Mesenchymal stem cell (in vitro differentiated cells and primary cell): ENCODE results near the gene OR2T2.
"Not testable (repeated sequence)": the region's sequence is repeated elsewhere in the genome, so short reads cannot be mapped to it uniquely, and the experiment has no call there.

Experiments used
- DNase-seq: peaks from one replicate; pipeline ENCODE4 v3.0.0-alpha.2; 2013
- H2AFZ ChIP-seq: one replicate; pipeline ENCODE4 v1.6.1; 2013; ENCODE audit warnings: low read depth, mild to moderate bottlenecking, control low read depth, inconsistent platforms, low read length, moderate library complexity
- H2AK5ac ChIP-seq: 2 replicates; pipeline ENCODE4 v1.6.1; 2013; ENCODE audit warnings: low read length, moderate library complexity, mild to moderate bottlenecking, inconsistent platforms; ENCODE audit not compliant: severe bottlenecking
- H2BK120ac ChIP-seq: one replicate; pipeline ENCODE4 v1.6.1; 2013; ENCODE audit warnings: low read depth, mild to moderate bottlenecking, inconsistent platforms, low read length, moderate library complexity
- H2BK12ac ChIP-seq, 2 experiments: one replicate each; pipeline ENCODE4 v1.6.1; 2013; ENCODE audit warnings: inconsistent platforms in 2 of 2, low read length in 2 of 2, mild to moderate bottlenecking in 2 of 2, moderate library complexity in 2 of 2, control low read depth in 1 of 2
- H2BK15ac ChIP-seq: one replicate; pipeline ENCODE4 v1.6.1; 2013; ENCODE audit warnings: mild to moderate bottlenecking, low read depth, inconsistent platforms; ENCODE audit not compliant: poor library complexity, severe bottlenecking
- H2BK5ac ChIP-seq: 2 replicates; pipeline ENCODE4 v1.6.1; 2013; ENCODE audit warnings: low read depth, mild to moderate bottlenecking, low read length, control low read depth, inconsistent platforms; ENCODE audit not compliant: poor library complexity, severe bottlenecking
- H3K14ac ChIP-seq, 2 experiments: one replicate each; pipeline ENCODE4 v1.6.1; 2013; ENCODE audit warnings: inconsistent platforms in 2 of 2, low read length in 2 of 2, control low read depth in 1 of 2, mild to moderate bottlenecking in 1 of 2, moderate library complexity in 1 of 2
- H3K18ac ChIP-seq, 2 experiments: one replicate each; pipeline ENCODE4 v1.6.1; 2013; ENCODE audit warnings: inconsistent platforms in 2 of 2, low read length in 2 of 2, control low read depth in 1 of 2, low read depth in 1 of 2, mild to moderate bottlenecking in 1 of 2
- H3K23ac ChIP-seq, 2 experiments: one replicate each; pipeline ENCODE4 v1.6.1; 2013; ENCODE audit warnings: inconsistent platforms in 2 of 2, low read length in 2 of 2, mild to moderate bottlenecking in 2 of 2, moderate library complexity in 2 of 2, control low read depth in 1 of 2
- H3K27ac ChIP-seq: 2 replicates; pipeline ENCODE4 v1.5.1; 2013; ENCODE audit warnings: mild to moderate bottlenecking, moderate library complexity, low read length, control low read depth, inconsistent platforms; ENCODE audit not compliant: poor library complexity, severe bottlenecking
- H3K27me3 ChIP-seq, 2 experiments: 2 replicates each; pipeline versions ENCODE4 v1.6.1 to v1.7.0; 2013; ENCODE audit warnings: low read length in 2 of 2, mild to moderate bottlenecking in 2 of 2, moderate library complexity in 2 of 2, control low read depth in 1 of 2, inconsistent platforms in 1 of 2; ENCODE audit not compliant: control insufficient read depth in 1 of 2, insufficient read depth in 1 of 2
- H3K36me3 ChIP-seq, 2 experiments: 2 replicates each; pipeline versions ENCODE4 v1.6.1 to v1.7.0; 2013; ENCODE audit warnings: low read length in 2 of 2, control low read depth in 1 of 2, inconsistent platforms in 1 of 2, low read depth in 1 of 2, mild to moderate bottlenecking in 1 of 2; ENCODE audit not compliant: insufficient read depth in 2 of 2, control insufficient read depth in 1 of 2
- H3K4ac ChIP-seq, 2 experiments: one replicate each; pipeline ENCODE4 v1.6.1; 2013; ENCODE audit warnings: inconsistent platforms in 2 of 2, low read length in 2 of 2, mild to moderate bottlenecking in 2 of 2, moderate library complexity in 2 of 2, control low read depth in 1 of 2, low read depth in 1 of 2
- H3K4me1 ChIP-seq: 2 replicates; pipeline ENCODE4 v1.6.1; 2013; ENCODE audit warnings: low read depth, low read length, control low read depth; ENCODE audit not compliant: control insufficient read depth, insufficient read depth
- H3K4me2 ChIP-seq: 2 replicates; pipeline ENCODE4 v1.6.1; 2013; ENCODE audit warnings: low read length, mild to moderate bottlenecking, inconsistent platforms; ENCODE audit not compliant: poor library complexity, severe bottlenecking
- H3K4me3 ChIP-seq, 2 experiments: 2 replicates each; pipeline versions ENCODE4 v1.5.1 to v1.7.0; 2013; ENCODE audit warnings: low read length in 2 of 2, mild to moderate bottlenecking in 2 of 2, control low read depth in 1 of 2, low read depth in 1 of 2; ENCODE audit not compliant: insufficient read depth in 1 of 2
- H3K79me1 ChIP-seq: replicated peaks from 2 replicates; pipeline ENCODE4 v1.6.1; 2013; ENCODE audit warnings: mild to moderate bottlenecking, control low read depth, low read length, inconsistent platforms; ENCODE audit not compliant: poor library complexity, severe bottlenecking
- H3K9ac ChIP-seq: 2 replicates; pipeline ENCODE4 v1.7.0; 2013; ENCODE audit warnings: mild to moderate bottlenecking, low read length, moderate library complexity
- H3K9me3 ChIP-seq: 2 replicates; pipeline ENCODE4 v1.7.0; 2013; ENCODE audit warnings: mild to moderate bottlenecking, low read length; ENCODE audit not compliant: control insufficient read depth
- H4K8ac ChIP-seq: one replicate; pipeline ENCODE4 v1.6.1; 2013; ENCODE audit warnings: inconsistent platforms, mild to moderate bottlenecking, low read length, moderate library complexity
- H4K91ac ChIP-seq: one replicate; pipeline ENCODE4 v1.6.1; 2013; ENCODE audit warnings: mild to moderate bottlenecking, low read length, inconsistent platforms
- WGBS: methylation state at CpG from one replicate; pipeline ENCODE4 v1.1.7; 2013; ENCODE audit warnings: mixed read lengths; 5-methylcytosine and 5-hydroxymethylcytosine counted together

Gene OR2T2

GRCh38 chr1:248428192-248428533 lies 17.3 kb upstream of the OR2T2 start:
- not testable (repeated sequence) for H3K27me3 ChIP-seq, H2AFZ ChIP-seq, H3K79me1 ChIP-seq, H3K4me3 ChIP-seq, H2BK15ac ChIP-seq, H3K23ac ChIP-seq, H2BK12ac ChIP-seq, H3K14ac ChIP-seq, H2BK5ac ChIP-seq, H3K36me3 ChIP-seq, H3K27ac ChIP-seq, H3K18ac ChIP-seq, H2BK120ac ChIP-seq, H3K9me3 ChIP-seq, H3K4me2 ChIP-seq, H3K9ac ChIP-seq, DNase-seq, H3K4ac ChIP-seq, H3K4me1 ChIP-seq, H4K8ac ChIP-seq, H4K91ac ChIP-seq, H2AK5ac ChIP-seq
- WGBS: 58% methylated on average over 1 of the region's 3 CpGs

DNA sequence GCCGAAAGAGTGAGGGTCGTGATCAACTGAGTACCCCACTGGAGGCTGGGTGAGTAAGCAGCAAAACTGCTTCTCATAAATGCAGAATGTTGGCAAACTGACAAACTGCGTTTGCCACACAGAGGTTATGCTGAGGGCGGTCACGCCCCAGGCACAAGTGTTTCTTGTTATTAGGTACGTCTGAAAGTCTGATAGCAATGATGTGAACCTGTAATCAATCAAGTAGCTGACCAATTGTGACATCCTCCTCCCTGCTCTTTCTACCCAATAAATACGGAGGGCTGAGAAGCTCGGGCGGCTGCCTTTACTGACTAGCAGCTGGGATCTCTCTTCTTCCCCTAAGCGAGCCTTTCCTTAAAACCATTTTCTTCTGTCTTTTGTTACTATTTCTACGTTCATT lies 13.8 kb upstream of the OR2T2 start:
- H3K27ac ChIP-seq, H3K27me3 ChIP-seq, H2AFZ ChIP-seq, H3K4me1 ChIP-seq, H3K9me3 ChIP-seq, H3K23ac ChIP-seq, H4K91ac ChIP-seq, H2BK15ac ChIP-seq, H2AK5ac ChIP-seq, H2BK5ac ChIP-seq, H3K14ac ChIP-seq, H3K36me3 ChIP-seq, H3K9ac ChIP-seq, H3K4ac ChIP-seq, DNase-seq, H3K4me3 ChIP-seq, H2BK120ac ChIP-seq, H3K4me2 ChIP-seq, H4K8ac ChIP-seq, H3K79me1 ChIP-seq, H3K18ac ChIP-seq, H2BK12ac ChIP-seq: not testable (repeated sequence)
- 61% methylated on average over 10 of the region's 11 CpGs for WGBS

DNA sequence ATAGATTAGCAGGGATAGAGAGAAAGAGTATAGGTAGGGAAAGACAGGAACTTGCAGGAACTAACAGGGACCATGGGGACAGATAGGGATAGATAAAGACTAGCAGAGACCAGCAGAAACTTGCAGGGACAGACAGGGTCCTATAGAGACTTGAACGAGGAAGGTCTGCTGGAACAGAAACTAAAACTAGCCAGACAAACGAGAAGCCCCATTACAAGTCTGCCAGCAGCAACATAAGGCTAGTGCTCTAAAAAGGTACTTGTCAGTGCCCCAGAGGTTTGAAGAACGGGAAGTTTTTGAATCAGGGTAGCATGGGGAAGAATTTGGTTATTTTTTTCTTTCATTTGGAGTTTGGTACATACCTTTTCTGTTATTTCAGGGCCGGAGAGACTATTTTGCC lies 13.2 kb upstream of the OR2T2 start:
- not testable (repeated sequence) for H4K8ac ChIP-seq, H3K9me3 ChIP-seq, H2BK120ac ChIP-seq, H3K4me3 ChIP-seq, H3K27me3 ChIP-seq, H3K23ac ChIP-seq, H2AFZ ChIP-seq, H3K18ac ChIP-seq, H3K4me2 ChIP-seq, H4K91ac ChIP-seq, H3K4me1 ChIP-seq, DNase-seq, H3K14ac ChIP-seq, H2BK12ac ChIP-seq, H3K4ac ChIP-seq, H3K36me3 ChIP-seq, H2BK15ac ChIP-seq, H2BK5ac ChIP-seq, H3K27ac ChIP-seq, H3K79me1 ChIP-seq, H3K9ac ChIP-seq, H2AK5ac ChIP-seq
- 55% methylated on average over 4 of the region's 4 CpGs for WGBS

DNA sequence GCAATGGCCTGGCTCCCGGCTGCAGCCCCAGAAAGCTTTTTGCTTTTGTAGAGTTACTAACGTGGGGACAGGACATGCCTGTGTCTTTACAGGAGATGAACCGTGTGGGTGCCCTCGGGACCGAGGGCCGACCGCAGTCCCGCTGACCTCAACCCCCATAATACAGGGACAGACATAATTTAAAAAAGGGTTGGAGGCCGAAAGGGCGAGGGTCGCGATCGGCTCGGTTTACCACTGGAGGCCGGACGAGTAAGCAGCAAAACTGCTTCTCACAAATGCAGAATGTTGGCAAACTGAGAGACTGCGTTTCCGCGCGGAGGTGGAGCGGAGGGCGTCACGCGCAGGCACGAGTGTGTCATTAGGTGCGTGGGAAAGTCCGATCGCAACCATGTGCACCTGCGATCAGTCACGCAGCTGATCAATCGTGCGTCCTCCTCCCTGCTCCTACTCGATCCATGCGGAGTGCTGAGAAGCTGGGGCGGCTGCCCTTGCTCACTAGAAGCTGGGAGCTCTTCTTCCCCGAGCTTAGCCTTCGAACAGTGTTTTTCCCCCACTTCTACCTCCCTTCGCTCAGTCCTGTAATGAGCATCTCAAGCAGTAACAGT lies 11.5 kb upstream of the OR2T2 start:
- not testable (repeated sequence) for H2AFZ ChIP-seq, H3K4me2 ChIP-seq, H3K27me3 ChIP-seq, H3K9me3 ChIP-seq, H3K4me3 ChIP-seq, H2BK15ac ChIP-seq, H3K79me1 ChIP-seq, H3K36me3 ChIP-seq, DNase-seq, H3K4me1 ChIP-seq, H2BK5ac ChIP-seq, H3K14ac ChIP-seq, H2BK12ac ChIP-seq, H2BK120ac ChIP-seq, H4K91ac ChIP-seq, H2AK5ac ChIP-seq, H3K27ac ChIP-seq, H3K23ac ChIP-seq, H3K9ac ChIP-seq, H3K18ac ChIP-seq, H3K4ac ChIP-seq, H4K8ac ChIP-seq
- 93% methylated on average over 28 of the region's 38 CpGs for WGBS
